Testis (tissue), 3 donors: ENCODE data around the gene MPPE1. TPM values are rescaled to one million over a fixed set of nuclear protein-coding genes. Genes with fewer than 3 reads are reported as not detected.

Experiments
- DNase-seq: peaks from one replicate; pipeline ENCODE4 v3.0.0-alpha.2; 2019
- H3K27ac ChIP-seq, 2 donors: fragments of 200-600 bp; sonication (generic); one replicate each; pipeline ENCODE4 v1.5.1; 2019
- H3K27me3 ChIP-seq: fragments of 200-600 bp; sonication (generic); one replicate; pipeline ENCODE4 v1.5.1; 2019
- H3K36me3 ChIP-seq: fragments of 200-600 bp; sonication (generic); one replicate; pipeline ENCODE4 v1.5.1; 2017; ENCODE audit warnings: low read depth; ENCODE audit errors: missing control alignments
- H3K4me1 ChIP-seq: fragments of 200-600 bp; sonication (generic); one replicate; pipeline ENCODE4 v1.5.1; 2019
- H3K4me3 ChIP-seq, 2 donors: fragments of 200-600 bp; sonication (generic); one replicate each; pipeline ENCODE4 v1.5.1; 2017 to 2019
- H3K9me3 ChIP-seq: fragments of 200-600 bp; sonication (generic); one replicate; pipeline ENCODE4 v1.5.1; 2017
- POLR2A ChIP-seq: fragments of 450-650 bp; IDR thresholded peaks from one replicate; pipeline ENCODE4 v1.6.1; 2017; ENCODE audit warnings: antibody characterized with exemption, mild to moderate bottlenecking, moderate library complexity
- WGBS, 2 donors: methylation state at CpG; one replicate each; pipeline ENCODE4 v1.1.5; 2018; 5-methylcytosine and 5-hydroxymethylcytosine counted together
- intact Hi-C: fragments of 100-400 bp; cut with DNase I; formaldehyde crosslinking; loops from one replicate; pipeline ENCODE4 v1.15.1; 2023; ENCODE audit warnings: low total_unique reads
- polyA plus RNA-seq: library from polyadenylated mRNA; stranded (reverse); fragments of 350-450 nt; fragmentation: Illumina TruSeq; extraction: RNeasy Lipid Tissue Mini Kit (QIAGEN cat#74804); gene quantifications from one replicate; pipeline ENCODE4 v1.2.3, GENCODE V29; 2014; ENCODE audit warnings: low read depth, low replicate concordance; ENCODE audit not compliant: insufficient read depth
- total RNA-seq, 2 donors: library from RNA; depleted of rRNA; stranded (reverse); fragments of >200 nt; gene quantifications; one replicate each; pipeline ENCODE4 v1.2.3, GENCODE V29; 2016
- TF ChIP-seq, protein P1 (sequence below), 3 experiments: fragments of 450-650 bp in 2 of 3; fragments of 200-600 bp in 1 of 3; sonication (generic) in 1 of 3; IDR thresholded peaks; one replicate each; pipeline ENCODE4 v1.5.1; 2016 to 2019; ENCODE audit warnings: antibody characterized with exemption in 3 of 3, mild to moderate bottlenecking in 2 of 3, moderate library complexity in 1 of 3

The MPPE1 gene
- total and polyA plus RNA-seq, 3 donors from 2014 or later = 28.3 to 37.5 (median 32.8) TPM

DNA sequence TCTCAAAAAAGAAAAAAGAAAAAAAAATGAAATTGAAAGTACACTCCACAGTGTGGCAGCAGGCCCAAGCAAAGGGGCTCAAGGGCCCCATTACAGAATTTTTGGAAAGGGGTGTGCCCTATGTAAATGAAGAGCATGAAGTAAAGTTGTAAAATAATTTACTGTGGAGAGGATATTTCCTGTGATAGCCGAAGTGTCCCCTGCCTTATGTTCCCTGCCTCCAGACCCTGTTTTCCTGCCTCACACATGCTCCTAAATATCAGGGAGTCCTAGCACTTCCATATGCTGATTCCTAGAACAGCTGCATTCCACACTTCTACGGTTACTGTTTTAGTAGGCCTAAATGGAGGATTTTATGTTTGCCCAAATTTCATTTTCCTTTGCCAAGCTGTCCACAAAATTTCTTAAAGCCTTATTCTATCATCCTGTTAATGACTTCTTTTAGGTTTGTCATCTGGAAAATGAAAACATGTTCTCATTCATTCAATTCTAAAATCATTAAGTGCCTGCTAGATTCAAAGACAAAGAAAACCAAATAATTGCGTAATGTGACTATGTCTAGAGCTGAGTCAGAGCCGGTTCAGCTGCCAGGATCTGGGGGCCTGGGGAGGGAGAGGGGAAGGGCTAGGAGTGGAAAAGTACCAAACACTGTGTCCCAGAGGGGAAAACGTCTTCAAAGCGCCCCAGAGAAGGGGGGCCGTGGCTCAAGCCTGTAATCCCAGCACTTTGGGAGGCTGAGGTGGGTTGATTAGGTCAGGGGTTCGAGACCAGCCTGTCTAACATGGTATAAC lies 47.3 kb upstream of the MPPE1 start:
- TF ChIP-seq, protein P1, sequence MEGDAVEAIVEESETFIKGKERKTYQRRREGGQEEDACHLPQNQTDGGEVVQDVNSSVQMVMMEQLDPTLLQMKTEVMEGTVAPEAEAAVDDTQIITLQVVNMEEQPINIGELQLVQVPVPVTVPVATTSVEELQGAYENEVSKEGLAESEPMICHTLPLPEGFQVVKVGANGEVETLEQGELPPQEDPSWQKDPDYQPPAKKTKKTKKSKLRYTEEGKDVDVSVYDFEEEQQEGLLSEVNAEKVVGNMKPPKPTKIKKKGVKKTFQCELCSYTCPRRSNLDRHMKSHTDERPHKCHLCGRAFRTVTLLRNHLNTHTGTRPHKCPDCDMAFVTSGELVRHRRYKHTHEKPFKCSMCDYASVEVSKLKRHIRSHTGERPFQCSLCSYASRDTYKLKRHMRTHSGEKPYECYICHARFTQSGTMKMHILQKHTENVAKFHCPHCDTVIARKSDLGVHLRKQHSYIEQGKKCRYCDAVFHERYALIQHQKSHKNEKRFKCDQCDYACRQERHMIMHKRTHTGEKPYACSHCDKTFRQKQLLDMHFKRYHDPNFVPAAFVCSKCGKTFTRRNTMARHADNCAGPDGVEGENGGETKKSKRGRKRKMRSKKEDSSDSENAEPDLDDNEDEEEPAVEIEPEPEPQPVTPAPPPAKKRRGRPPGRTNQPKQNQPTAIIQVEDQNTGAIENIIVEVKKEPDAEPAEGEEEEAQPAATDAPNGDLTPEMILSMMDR (IDR thresholded peaks at IDR 0.05) = no peak
- no peak for TF ChIP-seq POLR2A
- 53 to 60% methylated on average over 8 of the region's 8 CpGs for WGBS, 2 donors
- H3K9me3 ChIP-seq = no peaks in the 10 kb centered on the region
- no peaks in the 10 kb centered on the region for H3K36me3 ChIP-seq
- H3K27ac ChIP-seq = no peak overlapping the region
- no peaks in the 10 kb centered on the region for H3K4me1 ChIP-seq
- no peak for DNase-seq
- H3K4me3 ChIP-seq = no peak overlapping the region
- no peaks in the 10 kb centered on the region for H3K27me3 ChIP-seq
- intact Hi-C loops = no loop called here

DNA sequence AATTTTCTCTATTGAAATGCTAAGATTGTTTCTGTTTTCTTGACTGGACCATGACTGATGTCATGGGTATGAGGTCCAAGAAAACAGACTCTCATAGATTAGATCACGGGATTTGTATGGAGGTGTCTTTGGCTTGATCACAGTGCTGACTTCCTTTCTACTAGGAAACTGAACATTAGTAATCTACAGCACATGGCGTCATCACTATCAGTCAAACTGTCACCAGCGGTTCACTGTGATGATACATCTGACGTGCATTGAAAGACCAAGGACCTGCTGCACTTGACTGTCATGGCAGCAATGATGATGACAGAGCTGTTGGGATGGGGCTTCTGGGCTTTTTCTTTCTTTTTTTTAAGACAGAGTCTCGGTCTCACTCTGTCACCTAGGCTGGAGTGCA lies 45.0 kb upstream of the MPPE1 start:
- intact Hi-C loops = no loop called here

DNA sequence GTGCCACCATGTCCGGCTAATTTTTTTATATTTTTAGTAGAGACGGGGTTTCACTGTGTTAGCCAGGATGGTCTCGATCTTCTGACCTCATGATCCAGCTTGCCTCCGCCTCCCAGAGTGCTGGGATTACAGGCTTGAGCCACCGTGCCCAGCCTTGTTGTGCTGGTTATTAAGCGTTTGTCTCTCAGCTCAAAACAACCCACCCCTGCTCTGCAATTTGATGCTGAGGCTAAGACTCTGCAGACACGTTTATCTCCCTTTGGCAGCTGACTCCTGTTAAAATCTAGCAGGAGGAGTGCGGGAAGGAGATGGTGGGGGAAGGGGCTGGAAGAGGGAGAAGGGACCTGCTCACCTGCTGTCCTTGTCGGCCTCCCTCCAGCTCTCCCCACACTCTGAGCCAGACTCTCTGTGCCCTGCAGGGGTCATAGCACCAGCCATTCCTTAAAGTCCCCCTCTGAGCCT lies 43.3 kb upstream of the MPPE1 start:
- no peak overlapping the region for H3K4me3 ChIP-seq
- H3K36me3 ChIP-seq = no peaks in the 10 kb centered on the region
- no peak for DNase-seq
- no peaks in the 10 kb centered on the region for H3K27me3 ChIP-seq
- H3K9me3 ChIP-seq = no peaks in the 10 kb centered on the region
- TF ChIP-seq, protein P1 (IDR thresholded peaks at IDR 0.05) = no peak
- TF ChIP-seq POLR2A = no peak
- intact Hi-C loops = no loop called here
- WGBS, 2 donors = 77 to 85% methylated on average over 9 of the region's 9 CpGs
- H3K4me1 ChIP-seq = peaks cover 8% of the 10 kb centered on the region
- no peak overlapping the region for H3K27ac ChIP-seq

More for the DNA sequence above, 45.0 kb upstream of the MPPE1 start:
- H3K27ac ChIP-seq = no peak overlapping the region
- WGBS, 2 donors = 90% methylated on average over 5 of the region's 5 CpGs
- H3K27me3 ChIP-seq = no peaks in the 10 kb centered on the region
- TF ChIP-seq, protein P1 (IDR thresholded peaks at IDR 0.05) = no peak
- no peak for TF ChIP-seq POLR2A
- H3K4me1 ChIP-seq = no peaks in the 10 kb centered on the region
- H3K9me3 ChIP-seq = no peaks in the 10 kb centered on the region
- DNase-seq = no peak
- H3K4me3 ChIP-seq = no peak overlapping the region
- H3K36me3 ChIP-seq = no peaks in the 10 kb centered on the region

DNA sequence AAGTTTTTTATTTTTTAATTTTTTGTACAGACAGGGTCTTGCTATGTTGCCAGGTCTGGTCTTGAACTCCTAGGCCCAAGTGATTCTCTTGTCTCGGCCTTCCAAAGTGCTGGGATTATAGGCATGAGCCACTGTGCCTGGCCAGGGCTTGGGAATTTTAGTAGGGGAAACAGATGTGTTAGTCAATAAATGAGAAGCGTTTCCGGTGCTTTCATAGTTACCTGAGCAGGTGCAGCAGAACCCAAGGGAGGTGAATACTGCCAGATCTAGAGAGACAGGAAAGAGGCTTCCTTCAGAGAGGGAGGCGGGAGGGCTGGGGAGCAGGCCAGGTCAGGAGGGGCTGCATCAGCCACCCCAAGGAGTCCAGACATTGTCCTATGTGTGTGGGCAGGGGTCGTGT lies 42.7 kb upstream of the MPPE1 start:
- H3K4me1 ChIP-seq = peaks cover 10% of the 10 kb centered on the region
- WGBS, 2 donors = 79 to 88% methylated on average over 5 of the region's 5 CpGs

More for the DNA sequence above, 42.7 kb upstream of the MPPE1 start:
- no peaks in the 10 kb centered on the region for H3K27me3 ChIP-seq
- H3K9me3 ChIP-seq = no peaks in the 10 kb centered on the region
- DNase-seq = no peak
- H3K27ac ChIP-seq = no peak overlapping the region
- intact Hi-C loops = no loop called here
- no peak for TF ChIP-seq POLR2A
- TF ChIP-seq, protein P1 (IDR thresholded peaks at IDR 0.05) = no peak
- H3K4me3 ChIP-seq = no peak overlapping the region
- H3K36me3 ChIP-seq = no peaks in the 10 kb centered on the region
